Heart left ventricle (tissue), 13 donors: ENCODE measurements around the gene CDH23.

Source experiments
- POLR2A ChIP-seq, 2 donors: fragments of 450-650 bp; IDR thresholded peaks; one replicate each; pipeline ENCODE4 v1.6.1; 2017; ENCODE audit warnings: antibody characterized with exemption in 2 of 2, mild to moderate bottlenecking in 2 of 2, moderate library complexity in 2 of 2
- TF ChIP-seq, protein P1 (sequence below), 12 donors: fragments of 200-600 bp; sonication (generic) in 4 of 12; IDR thresholded peaks; one replicate each; pipeline versions ENCODE4 v1.5.0 to v1.8.0; 2018 to 2022; ENCODE audit warnings: antibody characterized with exemption in 12 of 12, mild to moderate bottlenecking in 5 of 12
- donor health status: ischemic (EF 13 %, LVEDD 7.1; RV severe dilation, severe dysfunction).
- donor health status: DM: no; HTN: yes; CAD: no.
- donor health status: DM: no; HTN: no; CAD: no.
- donor health status: ischemic (EF 25% LVEDD 6.9; RV normal size, moderate dysfunction).
- donor health status: ischemic (EF 25% LVEDD 5.7; RV mildly dilated, moderate dysfunction).
- donor health status: ischemic (EF 35%, LVEDD 5.7; RV mildly dilated, moderate dysfunction).
- donor health status: nonischemic (EF 11% LVEDD 7.7; RV severe dilation, severe dysfunction).
- donor health status: DM: yes; HTN: yes; CAD: no.
- donor health status: PGD.
- donor health status: ischemic (EF 29% LVEDD 5.4; RV normal size, mild dysfunction).
- donor health status: nonischemic (EF 23%, LVEDD 6.1; RV moderate dilation, normal function).

DNA sequence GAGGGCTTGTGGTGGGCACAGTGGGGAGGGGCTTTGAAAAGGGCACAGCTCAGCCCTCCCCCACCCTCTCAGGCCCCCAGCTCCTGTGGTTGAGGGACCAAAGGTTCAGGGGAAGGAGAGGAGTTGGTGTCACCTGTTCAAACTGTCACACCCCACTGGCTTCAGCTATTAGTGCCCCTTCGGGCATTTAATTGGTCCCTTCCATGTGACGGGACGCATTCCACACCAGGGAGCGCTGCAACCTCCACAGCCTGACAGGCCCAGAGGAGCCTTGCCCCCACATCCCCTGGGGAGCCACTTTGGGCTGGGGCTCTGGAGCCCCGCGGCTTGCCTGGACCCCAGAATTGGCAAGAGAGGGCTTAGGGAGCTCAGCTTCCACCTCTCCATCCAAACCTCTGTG is 247.2 kb downstream of the CDH23 start:
- TF ChIP-seq, protein P1, sequence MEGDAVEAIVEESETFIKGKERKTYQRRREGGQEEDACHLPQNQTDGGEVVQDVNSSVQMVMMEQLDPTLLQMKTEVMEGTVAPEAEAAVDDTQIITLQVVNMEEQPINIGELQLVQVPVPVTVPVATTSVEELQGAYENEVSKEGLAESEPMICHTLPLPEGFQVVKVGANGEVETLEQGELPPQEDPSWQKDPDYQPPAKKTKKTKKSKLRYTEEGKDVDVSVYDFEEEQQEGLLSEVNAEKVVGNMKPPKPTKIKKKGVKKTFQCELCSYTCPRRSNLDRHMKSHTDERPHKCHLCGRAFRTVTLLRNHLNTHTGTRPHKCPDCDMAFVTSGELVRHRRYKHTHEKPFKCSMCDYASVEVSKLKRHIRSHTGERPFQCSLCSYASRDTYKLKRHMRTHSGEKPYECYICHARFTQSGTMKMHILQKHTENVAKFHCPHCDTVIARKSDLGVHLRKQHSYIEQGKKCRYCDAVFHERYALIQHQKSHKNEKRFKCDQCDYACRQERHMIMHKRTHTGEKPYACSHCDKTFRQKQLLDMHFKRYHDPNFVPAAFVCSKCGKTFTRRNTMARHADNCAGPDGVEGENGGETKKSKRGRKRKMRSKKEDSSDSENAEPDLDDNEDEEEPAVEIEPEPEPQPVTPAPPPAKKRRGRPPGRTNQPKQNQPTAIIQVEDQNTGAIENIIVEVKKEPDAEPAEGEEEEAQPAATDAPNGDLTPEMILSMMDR (IDR thresholded peaks at IDR 0.05), result no peak
- TF ChIP-seq POLR2A (IDR thresholded peaks at IDR 0.05), result no peak
